HT-29 (cell line): Measurements from ENCODE around the gene MCU. TPM values are rescaled to one million over a fixed set of nuclear protein-coding genes. Genes with fewer than 3 reads are reported as not detected.
"Not testable (repeated sequence)": the region's sequence is repeated elsewhere in the genome, so short reads cannot be mapped to it uniquely, and the experiment has no call there.

Experiments
- DNase-seq: peaks from one replicate; pipeline ENCODE4 v3.0.0-alpha.2; 2015; ENCODE audit warnings: low spot score
- total RNA-seq: library from RNA; depleted of rRNA; stranded (reverse); fragments of >200 nt; shearing (Covaris generic); gene quantifications from 2 replicates; pipeline ENCODE4 v1.2.3, GENCODE V29; 2014

The MCU gene
- total RNA-seq, 1 experiment from 2014 or later, result 23.0 TPM

GRCh38 chr10:72895236-72895850 is 203.4 kb downstream of the MCU start:
- DNase-seq, result no peak

- DNase-seq, result no peak
Measured at GRCh38 chr10:72898616-72899015, 206.7 kb downstream of the MCU start.

- no peak for DNase-seq
Measured at GRCh38 chr10:72899545-72899944, 207.6 kb downstream of the MCU start.

DNA sequence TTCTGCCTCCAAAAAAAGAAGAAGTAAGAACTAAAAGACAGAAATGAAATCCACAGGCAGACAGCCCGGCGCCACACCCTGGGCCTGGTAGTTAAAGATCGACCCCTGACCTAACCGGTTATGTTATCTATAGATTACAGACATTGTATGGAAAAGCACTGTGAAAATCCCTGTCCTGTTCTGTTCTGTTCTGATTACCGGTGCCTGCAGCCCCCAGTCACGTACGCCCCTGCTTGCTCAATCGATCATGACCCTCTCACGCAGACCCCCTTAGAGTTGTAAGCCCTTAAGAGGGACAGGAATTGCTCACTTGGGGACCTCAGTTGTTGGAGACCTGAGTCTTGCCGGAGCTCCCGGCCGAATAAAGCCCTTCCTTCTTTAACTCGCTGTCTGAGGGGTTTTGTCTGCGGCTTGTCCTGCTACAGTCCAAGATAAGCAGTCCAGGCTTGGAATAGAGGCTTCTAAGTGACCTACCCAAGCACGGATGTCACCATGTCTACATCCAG is 212.1 kb downstream of the MCU start:
- DNase-seq, result not testable (repeated sequence)

GRCh38 chr10:72904806-72905205 is 212.9 kb downstream of the MCU start:
- no peak for DNase-seq

DNA sequence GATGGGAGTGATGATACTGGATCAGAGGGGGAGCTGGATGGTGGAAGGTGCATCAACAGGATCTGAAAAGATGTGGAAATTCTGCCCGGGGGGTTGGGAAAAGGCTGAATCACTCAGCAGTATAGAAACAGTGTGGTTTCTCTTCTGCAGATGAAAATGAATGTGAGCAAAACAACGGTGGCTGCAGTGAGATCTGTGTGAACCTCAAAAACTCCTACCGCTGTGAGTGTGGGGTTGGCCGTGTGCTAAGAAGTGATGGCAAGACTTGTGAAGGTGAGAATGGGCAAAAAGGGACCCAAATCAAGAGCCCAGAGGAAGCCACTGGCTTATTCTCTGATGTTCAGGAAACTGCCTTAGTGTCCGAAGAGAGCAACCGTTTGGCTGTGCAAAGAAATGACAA is 214.5 kb downstream of the MCU start:
- no peak for DNase-seq

DNA sequence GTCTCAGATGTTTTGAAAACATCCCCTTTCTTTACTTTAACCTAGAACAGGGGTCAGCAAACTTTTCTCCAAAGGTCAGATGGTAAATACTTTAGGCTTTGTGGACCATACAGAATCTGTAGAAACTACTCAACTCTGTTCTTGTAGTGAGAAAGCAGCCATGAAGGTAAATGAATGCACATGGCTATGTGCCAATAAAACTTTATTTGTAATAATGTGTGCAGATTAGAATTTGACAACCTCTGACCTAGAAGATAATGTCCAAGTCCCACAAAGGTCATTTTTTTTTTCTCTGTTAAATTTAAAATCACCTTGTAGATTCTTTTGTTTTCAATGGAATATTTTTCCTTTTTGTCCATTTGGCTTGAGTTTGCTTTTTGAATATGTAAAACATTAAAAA is 218.8 kb downstream of the MCU start:
- no peak for DNase-seq

- DNase-seq, result no peak
Measured at GRCh38 chr10:72911758-72912157, 219.8 kb downstream of the MCU start.

- no peak for DNase-seq
Measured at GRCh38 chr10:72912736-72913135, 220.8 kb downstream of the MCU start.

- DNase-seq, result no peak
Measured at GRCh38 chr10:72913287-72913686, 221.3 kb downstream of the MCU start.

GRCh38 chr10:72917201-72917600 is 225.3 kb downstream of the MCU start:
- DNase-seq, result not testable (repeated sequence)

DNA sequence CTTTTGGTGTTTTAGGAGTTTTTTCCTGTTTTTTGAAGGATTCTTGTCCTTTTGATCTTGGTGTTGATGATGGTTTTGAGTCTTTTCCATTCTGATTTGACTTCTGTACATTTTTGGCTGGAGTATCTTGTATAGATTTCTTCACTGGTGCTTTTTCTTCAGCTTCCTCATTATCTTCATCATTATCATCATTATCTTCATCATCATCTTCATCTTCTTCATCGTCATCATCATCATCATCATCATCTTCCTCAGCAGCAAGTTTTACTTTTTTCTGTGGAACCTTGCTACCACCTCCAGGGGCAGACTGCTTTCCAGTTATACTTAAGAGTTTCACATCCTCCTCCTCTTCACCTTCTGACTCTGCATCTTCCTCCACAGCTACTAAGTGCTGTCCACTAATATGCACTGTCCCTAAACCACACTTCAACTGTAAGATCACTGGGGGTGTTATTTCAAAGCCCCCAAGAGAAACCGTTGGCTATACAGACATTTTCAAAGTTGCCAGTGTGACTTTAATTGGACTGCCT is 225.9 kb downstream of the MCU start:
- DNase-seq, result not testable (repeated sequence)

DNA sequence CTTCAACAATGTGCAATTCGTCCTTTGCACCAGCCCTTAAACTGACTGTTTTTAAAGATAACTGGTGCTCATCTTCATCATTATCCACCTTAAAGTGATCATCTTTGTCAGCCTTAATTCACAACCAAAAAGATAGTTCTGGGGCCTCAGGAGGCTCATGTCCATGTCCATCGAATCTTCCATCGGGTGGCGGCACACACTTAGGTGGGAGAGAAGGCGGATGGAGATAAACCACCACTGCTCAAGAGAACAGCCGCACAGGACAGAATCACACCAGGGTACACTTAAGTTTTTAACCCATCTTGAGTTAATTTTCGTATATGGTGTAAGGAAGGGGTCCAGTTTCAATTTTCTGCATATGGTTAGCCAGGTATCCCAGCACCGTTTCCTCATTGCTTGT is 226.4 kb downstream of the MCU start:
- DNase-seq, result no peak

DNA sequence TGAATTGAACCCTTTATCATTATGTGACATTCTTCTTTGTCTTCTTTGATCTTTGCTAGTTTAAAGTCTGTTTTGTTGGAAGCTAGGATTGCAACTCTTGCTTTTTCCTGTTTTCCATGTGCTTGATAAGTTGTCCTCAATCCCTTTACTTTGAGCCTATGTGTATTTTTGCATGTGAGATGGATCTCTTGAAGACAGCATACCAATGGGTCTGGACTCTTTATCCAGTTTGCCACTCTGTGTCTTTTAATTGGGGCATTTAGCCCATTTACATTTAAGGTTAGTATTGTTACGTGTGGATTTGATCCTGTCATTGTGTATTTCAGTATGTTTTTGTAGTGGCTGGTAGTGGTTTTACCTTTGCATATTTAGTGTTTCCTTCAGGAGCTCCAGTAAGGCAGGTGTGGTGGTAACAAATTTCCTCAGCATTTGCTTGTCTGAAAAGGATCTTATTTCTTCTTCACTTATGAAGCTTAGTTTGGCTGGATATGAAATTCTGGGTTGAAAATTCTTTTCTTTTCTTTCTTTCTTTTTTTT is 229.3 kb downstream of the MCU start:
- DNase-seq, result not testable (repeated sequence)

DNA sequence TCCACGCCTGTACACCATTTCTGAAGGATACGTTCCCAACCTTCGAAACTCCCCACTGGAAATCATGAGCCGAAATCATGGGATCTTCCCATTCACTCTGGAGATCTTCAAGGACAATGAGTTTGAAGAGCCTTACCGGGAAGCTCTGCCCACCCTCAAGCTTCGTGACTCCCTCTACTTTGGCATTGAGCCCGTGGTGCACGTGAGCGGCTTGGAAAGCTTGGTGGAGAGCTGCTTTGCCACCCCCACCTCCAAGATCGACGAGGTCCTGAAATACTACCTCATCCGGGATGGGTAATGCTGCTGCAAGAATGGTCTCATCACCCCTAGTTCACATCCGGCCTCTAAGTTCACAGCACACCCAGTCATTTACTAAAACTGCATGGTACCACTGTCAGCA is 232.4 kb downstream of the MCU start:
- DNase-seq, result no peak

DNA sequence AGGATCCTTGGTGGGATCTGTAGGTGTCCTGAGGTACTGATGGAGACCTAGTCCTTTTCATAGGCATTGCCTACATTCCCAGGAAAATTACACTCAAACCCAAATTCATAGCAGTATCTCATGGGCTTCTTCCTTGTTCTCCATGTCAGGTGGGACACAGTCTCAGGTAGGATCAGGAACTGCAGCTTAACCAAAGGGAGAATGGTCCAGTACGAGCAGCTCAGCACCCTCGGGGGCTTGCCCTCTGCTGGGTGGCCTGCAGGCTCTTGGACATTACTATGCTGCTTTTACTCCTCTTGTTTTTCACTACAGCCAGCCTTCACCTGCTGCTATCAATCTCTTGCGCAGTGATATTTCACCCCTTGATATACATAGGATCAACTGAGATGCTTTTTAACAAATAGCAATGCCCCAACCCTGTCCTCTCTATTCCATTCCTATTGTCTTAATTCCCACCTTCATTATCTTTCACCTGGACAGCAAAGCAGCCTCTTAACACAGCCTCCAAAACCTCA is 234.1 kb downstream of the MCU start:
- no peak for DNase-seq

GRCh38 chr10:72927485-72927884 is 235.5 kb downstream of the MCU start:
- no peak for DNase-seq

GRCh38 chr10:72928798-72929197 is 236.9 kb downstream of the MCU start:
- no peak for DNase-seq

GRCh38 chr10:72930276-72930675 is 238.3 kb downstream of the MCU start:
- no peak for DNase-seq

DNA sequence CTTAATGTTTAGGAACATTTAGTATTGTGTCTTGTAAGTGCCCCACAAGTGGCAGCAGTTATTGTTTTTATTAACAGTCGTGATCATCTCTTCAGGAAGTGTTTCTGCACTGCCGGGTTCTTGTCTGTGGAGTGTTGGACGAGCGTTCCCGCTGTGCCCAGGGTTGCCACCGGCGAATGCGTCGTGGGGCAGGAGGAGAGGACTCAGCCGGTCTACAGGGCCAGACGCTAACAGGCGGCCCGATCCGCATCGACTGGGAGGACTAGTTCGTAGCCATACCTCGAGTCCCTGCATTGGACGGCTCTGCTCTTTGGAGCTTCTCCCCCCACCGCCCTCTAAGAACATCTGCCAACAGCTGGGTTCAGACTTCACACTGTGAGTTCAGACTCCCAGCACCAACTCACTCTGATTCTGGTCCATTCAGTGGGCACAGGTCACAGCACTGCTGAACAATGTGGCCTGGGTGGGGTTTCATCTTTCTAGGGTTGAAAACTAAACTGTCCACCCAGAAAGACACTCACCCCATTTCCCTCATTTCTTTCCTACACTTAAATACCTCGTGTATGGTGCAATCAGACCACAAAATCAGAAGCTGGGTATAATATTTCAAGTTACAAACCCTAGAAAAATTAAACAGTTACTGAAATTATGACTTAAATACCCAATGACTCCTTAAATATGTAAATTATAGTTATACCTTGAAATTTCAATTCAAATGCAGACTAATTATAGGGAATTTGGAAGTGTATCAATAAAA is 240.5 kb downstream of the MCU start:
- DNase-seq, result no peak

- peak; percentile 9 for DNase-seq
Measured at GRCh38 chr10:72935361-72935760, 243.4 kb downstream of the MCU start.
